Mesenchymal stem cell (in vitro differentiated cells and primary cell): ENCODE measurements around the gene JPH3.

ENCODE experiments used
- DNase-seq: peaks from one replicate; pipeline ENCODE4 v3.0.0-alpha.2; 2013
- H2AFZ ChIP-seq: one replicate; pipeline ENCODE4 v1.6.1; 2013; ENCODE audit warnings: low read depth, mild to moderate bottlenecking, control low read depth, inconsistent platforms, low read length, moderate library complexity
- H2AK5ac ChIP-seq: 2 replicates; pipeline ENCODE4 v1.6.1; 2013; ENCODE audit warnings: low read length, moderate library complexity, mild to moderate bottlenecking, inconsistent platforms; ENCODE audit not compliant: severe bottlenecking
- H2BK120ac ChIP-seq: one replicate; pipeline ENCODE4 v1.6.1; 2013; ENCODE audit warnings: low read depth, mild to moderate bottlenecking, inconsistent platforms, low read length, moderate library complexity
- H2BK12ac ChIP-seq, 2 experiments: one replicate each; pipeline ENCODE4 v1.6.1; 2013; ENCODE audit warnings: inconsistent platforms in 2 of 2, low read length in 2 of 2, mild to moderate bottlenecking in 2 of 2, moderate library complexity in 2 of 2, control low read depth in 1 of 2
- H2BK15ac ChIP-seq: one replicate; pipeline ENCODE4 v1.6.1; 2013; ENCODE audit warnings: mild to moderate bottlenecking, low read depth, inconsistent platforms; ENCODE audit not compliant: poor library complexity, severe bottlenecking
- H2BK5ac ChIP-seq: 2 replicates; pipeline ENCODE4 v1.6.1; 2013; ENCODE audit warnings: low read depth, mild to moderate bottlenecking, low read length, control low read depth, inconsistent platforms; ENCODE audit not compliant: poor library complexity, severe bottlenecking
- H3K14ac ChIP-seq, 2 experiments: one replicate each; pipeline ENCODE4 v1.6.1; 2013; ENCODE audit warnings: inconsistent platforms in 2 of 2, low read length in 2 of 2, control low read depth in 1 of 2, mild to moderate bottlenecking in 1 of 2, moderate library complexity in 1 of 2
- H3K18ac ChIP-seq, 2 experiments: one replicate each; pipeline ENCODE4 v1.6.1; 2013; ENCODE audit warnings: inconsistent platforms in 2 of 2, low read length in 2 of 2, control low read depth in 1 of 2, low read depth in 1 of 2, mild to moderate bottlenecking in 1 of 2
- H3K23ac ChIP-seq, 2 experiments: one replicate each; pipeline ENCODE4 v1.6.1; 2013; ENCODE audit warnings: inconsistent platforms in 2 of 2, low read length in 2 of 2, mild to moderate bottlenecking in 2 of 2, moderate library complexity in 2 of 2, control low read depth in 1 of 2
- H3K27ac ChIP-seq: 2 replicates; pipeline ENCODE4 v1.5.1; 2013; ENCODE audit warnings: mild to moderate bottlenecking, moderate library complexity, low read length, control low read depth, inconsistent platforms; ENCODE audit not compliant: poor library complexity, severe bottlenecking
- H3K27me3 ChIP-seq, 2 experiments: 2 replicates each; pipeline versions ENCODE4 v1.6.1 to v1.7.0; 2013; ENCODE audit warnings: low read length in 2 of 2, mild to moderate bottlenecking in 2 of 2, moderate library complexity in 2 of 2, control low read depth in 1 of 2, inconsistent platforms in 1 of 2; ENCODE audit not compliant: control insufficient read depth in 1 of 2, insufficient read depth in 1 of 2
- H3K36me3 ChIP-seq, 2 experiments: 2 replicates each; pipeline versions ENCODE4 v1.6.1 to v1.7.0; 2013; ENCODE audit warnings: low read length in 2 of 2, control low read depth in 1 of 2, inconsistent platforms in 1 of 2, low read depth in 1 of 2, mild to moderate bottlenecking in 1 of 2; ENCODE audit not compliant: insufficient read depth in 2 of 2, control insufficient read depth in 1 of 2
- H3K4ac ChIP-seq, 2 experiments: one replicate each; pipeline ENCODE4 v1.6.1; 2013; ENCODE audit warnings: inconsistent platforms in 2 of 2, low read length in 2 of 2, mild to moderate bottlenecking in 2 of 2, moderate library complexity in 2 of 2, control low read depth in 1 of 2, low read depth in 1 of 2
- H3K4me1 ChIP-seq: 2 replicates; pipeline ENCODE4 v1.6.1; 2013; ENCODE audit warnings: low read depth, low read length, control low read depth; ENCODE audit not compliant: control insufficient read depth, insufficient read depth
- H3K4me2 ChIP-seq: 2 replicates; pipeline ENCODE4 v1.6.1; 2013; ENCODE audit warnings: low read length, mild to moderate bottlenecking, inconsistent platforms; ENCODE audit not compliant: poor library complexity, severe bottlenecking
- H3K4me3 ChIP-seq, 2 experiments: 2 replicates each; pipeline versions ENCODE4 v1.5.1 to v1.7.0; 2013; ENCODE audit warnings: low read length in 2 of 2, mild to moderate bottlenecking in 2 of 2, control low read depth in 1 of 2, low read depth in 1 of 2; ENCODE audit not compliant: insufficient read depth in 1 of 2
- H3K79me1 ChIP-seq: replicated peaks from 2 replicates; pipeline ENCODE4 v1.6.1; 2013; ENCODE audit warnings: mild to moderate bottlenecking, control low read depth, low read length, inconsistent platforms; ENCODE audit not compliant: poor library complexity, severe bottlenecking
- H3K9ac ChIP-seq: 2 replicates; pipeline ENCODE4 v1.7.0; 2013; ENCODE audit warnings: mild to moderate bottlenecking, low read length, moderate library complexity
- H3K9me3 ChIP-seq: 2 replicates; pipeline ENCODE4 v1.7.0; 2013; ENCODE audit warnings: mild to moderate bottlenecking, low read length; ENCODE audit not compliant: control insufficient read depth
- H4K8ac ChIP-seq: one replicate; pipeline ENCODE4 v1.6.1; 2013; ENCODE audit warnings: inconsistent platforms, mild to moderate bottlenecking, low read length, moderate library complexity
- H4K91ac ChIP-seq: one replicate; pipeline ENCODE4 v1.6.1; 2013; ENCODE audit warnings: mild to moderate bottlenecking, low read length, inconsistent platforms
- WGBS: methylation state at CpG from one replicate; pipeline ENCODE4 v1.1.7; 2013; ENCODE audit warnings: mixed read lengths; 5-methylcytosine and 5-hydroxymethylcytosine counted together

The JPH3 gene

DNA sequence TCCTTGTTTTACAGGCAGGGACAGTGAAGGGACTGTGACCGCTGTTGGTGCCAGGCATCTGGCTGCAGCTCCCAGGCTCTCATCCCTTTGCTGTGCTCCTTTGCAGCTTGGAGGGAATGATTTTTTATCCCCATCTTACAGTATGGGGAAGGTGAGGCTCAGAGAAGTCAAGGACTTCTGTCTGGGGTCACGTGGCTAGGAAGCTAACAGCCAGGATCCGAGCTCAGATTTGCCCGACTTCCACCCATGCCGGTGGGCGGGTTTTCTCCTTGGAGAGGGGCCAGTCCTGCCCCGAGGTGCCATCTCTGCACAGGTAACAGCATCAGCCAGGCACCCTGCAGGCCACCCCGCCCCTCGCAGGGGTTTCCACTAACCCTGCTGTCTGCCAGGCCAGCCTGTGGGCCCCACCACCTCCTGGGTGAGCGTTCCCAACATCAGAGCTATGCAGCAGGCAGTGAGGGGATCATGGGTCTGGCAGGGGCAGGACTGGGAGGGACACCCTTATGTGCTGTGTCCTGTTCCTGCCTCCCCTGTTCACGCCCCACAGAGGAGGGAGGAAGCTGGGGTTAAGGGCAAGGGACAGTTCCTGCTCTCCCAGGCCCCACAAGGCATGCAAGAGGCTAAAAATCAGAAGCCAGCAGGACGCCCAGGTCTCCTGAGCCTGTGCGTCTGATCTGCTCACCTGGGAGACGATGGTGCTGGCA is 25.4 kb downstream of the JPH3 start:
- H2BK12ac ChIP-seq: no peak overlapping the region
- no peak overlapping the region for H2AK5ac ChIP-seq
- no peaks in the 10 kb centered on the region for H3K36me3 ChIP-seq
- H3K4me1 ChIP-seq: peaks cover 8% of the 10 kb centered on the region
- no peak overlapping the region for H3K9ac ChIP-seq
- H3K4ac ChIP-seq: no peak overlapping the region
- WGBS: 89% methylated on average over 14 of the region's 14 CpGs
- no peak overlapping the region for H4K8ac ChIP-seq
- no peak overlapping the region for H3K14ac ChIP-seq
- no peak overlapping the region for H2BK5ac ChIP-seq
- DNase-seq: no peak
- H2BK15ac ChIP-seq: peak overlapping the region; percentile 71
- H2AFZ ChIP-seq: no peak overlapping the region
- no peaks in the 10 kb centered on the region for H3K79me1 ChIP-seq
- H3K27me3 ChIP-seq: peaks cover 35 to 78% of the 10 kb centered on the region in 2 experiments
- H3K27ac ChIP-seq: no peak overlapping the region
- no peak overlapping the region for H3K18ac ChIP-seq
- H3K9me3 ChIP-seq: peaks cover 11% of the 10 kb centered on the region
- no peak overlapping the region for H3K4me2 ChIP-seq
- H3K23ac ChIP-seq: no peak overlapping the region
- no peak overlapping the region for H4K91ac ChIP-seq
- no peak overlapping the region for H3K4me3 ChIP-seq
- no peak overlapping the region for H2BK120ac ChIP-seq

DNA sequence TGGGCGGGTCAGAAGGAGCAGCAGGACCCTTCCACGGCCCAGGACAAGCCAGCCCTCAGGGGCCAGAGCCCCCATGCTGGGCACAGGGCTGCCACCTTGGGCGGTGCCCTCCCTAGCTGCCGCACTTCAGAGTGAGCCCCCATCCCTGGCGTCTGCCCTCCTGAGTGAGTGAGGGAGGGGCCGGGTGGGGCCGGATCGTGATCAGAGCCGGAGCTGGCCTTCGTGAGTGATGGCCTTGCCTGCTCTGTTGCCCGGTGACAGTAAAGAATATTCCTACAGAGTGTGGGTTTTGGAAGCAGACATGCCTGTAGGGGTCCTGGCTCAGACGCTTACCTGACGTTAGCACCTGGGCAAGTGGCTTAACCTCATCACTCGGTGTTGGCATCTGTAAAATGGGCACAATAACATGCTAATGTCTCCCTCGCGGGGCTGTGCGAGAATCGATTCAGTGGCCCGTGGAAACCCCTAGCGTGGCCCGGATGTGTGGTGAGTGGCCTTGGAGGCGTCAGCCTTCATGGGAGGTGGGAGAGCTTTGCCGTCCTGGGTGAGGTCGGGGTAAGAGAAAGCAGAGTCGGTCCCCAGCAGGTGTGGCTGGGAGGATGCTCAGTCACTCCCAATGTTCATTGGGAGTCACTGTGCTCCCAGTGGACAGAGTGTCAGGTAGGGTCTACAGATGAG is 26.1 kb downstream of the JPH3 start:
- no peak overlapping the region for H3K4me2 ChIP-seq
- 84% methylated on average over 25 of the region's 25 CpGs for WGBS

DNA sequence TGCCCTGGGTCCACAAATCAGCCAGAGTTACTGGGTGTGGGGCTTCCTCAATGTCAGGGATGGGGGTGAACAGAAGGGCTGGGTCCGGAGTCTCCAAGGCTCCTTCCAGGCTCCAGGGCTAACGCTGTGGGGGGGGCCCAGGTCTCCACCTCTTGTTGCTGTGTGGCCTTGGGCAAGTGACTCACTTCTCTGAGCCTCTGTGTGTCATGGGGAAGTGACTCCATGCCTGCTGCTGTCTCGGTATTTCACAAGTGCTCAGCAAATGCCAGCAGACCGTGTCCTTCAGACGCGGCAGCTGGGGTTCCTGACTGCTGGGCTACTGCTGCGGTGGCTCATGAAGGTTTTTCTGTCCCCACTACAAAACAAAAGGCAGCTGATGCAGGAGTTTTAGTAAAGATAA is 26.6 kb downstream of the JPH3 start:
- Histone ChIP-seq H2AK5ac (no peak overlapping the region), H2BK12ac (no peak overlapping the region), H2AFZ (no peak overlapping the region), H2BK15ac (no peak overlapping the region), H3K18ac (no peak overlapping the region), H3K14ac (no peak overlapping the region), H3K4me1 (peaks cover 8% of the 10 kb centered on the region), H3K4me3 (no peak overlapping the region), H3K4ac (no peak overlapping the region), H3K23ac (no peak overlapping the region), H3K27ac (no peak overlapping the region), H3K4me2 (no peak overlapping the region), H4K8ac (no peak overlapping the region), H2BK120ac (no peak overlapping the region), H3K27me3 (peaks cover 28 to 78% of the 10 kb centered on the region in 2 experiments), H2BK5ac (no peak overlapping the region), H3K9me3 (peaks cover 11% of the 10 kb centered on the region), H3K36me3 (no peaks in the 10 kb centered on the region), H4K91ac (no peak overlapping the region), H3K79me1 (no peaks in the 10 kb centered on the region), H3K9ac (no peak overlapping the region)
- 77% methylated on average over 6 of the region's 7 CpGs for WGBS
- DNase-seq: peak; percentile 50

More for the DNA sequence above, 26.1 kb downstream of the JPH3 start:
- Histone ChIP-seq H3K9ac (no peak overlapping the region), H2BK120ac (no peak overlapping the region), H2AK5ac (no peak overlapping the region), H4K91ac (no peak overlapping the region), H3K4ac (no peak overlapping the region), H4K8ac (no peak overlapping the region), H2BK5ac (no peak overlapping the region), H3K23ac (no peak overlapping the region), H3K14ac (no peak overlapping the region), H3K27ac (no peak overlapping the region), H2AFZ (no peak overlapping the region), H3K9me3 (peaks cover 11% of the 10 kb centered on the region), H3K27me3 (peaks cover 28 to 76% of the 10 kb centered on the region in 2 experiments), H3K4me3 (no peak overlapping the region), H3K4me1 (peaks cover 8% of the 10 kb centered on the region), H3K18ac (no peak overlapping the region), H2BK15ac (no peak overlapping the region), H3K36me3 (no peaks in the 10 kb centered on the region), H2BK12ac (no peak overlapping the region), H3K79me1 (no peaks in the 10 kb centered on the region)
- DNase-seq: no peak

DNA sequence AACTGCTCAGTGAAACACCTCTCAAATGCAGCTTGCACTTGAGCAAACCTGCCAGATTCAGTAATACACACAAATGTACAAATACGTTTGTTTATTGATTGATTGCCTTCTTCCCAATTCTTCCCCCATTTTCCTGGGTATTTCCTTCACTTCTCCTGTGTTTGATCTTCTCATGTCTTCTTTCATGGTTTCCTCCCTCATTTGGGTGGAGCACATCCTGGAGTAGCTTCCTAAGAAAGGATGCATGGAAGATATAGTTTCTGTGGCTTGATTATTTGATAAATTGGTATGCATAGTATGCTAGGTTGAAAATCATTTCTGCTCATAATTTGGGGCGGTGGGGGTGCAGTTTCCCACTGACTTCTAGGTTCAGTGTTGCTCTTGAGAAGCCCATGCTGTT is 28.8 kb downstream of the JPH3 start:
- 71% methylated on average over 2 of the region's 2 CpGs for WGBS
- no peak overlapping the region for H2BK120ac ChIP-seq
- H3K4ac ChIP-seq: no peak overlapping the region
- peaks cover 11% of the 10 kb centered on the region for H3K9me3 ChIP-seq
- no peak overlapping the region for H4K8ac ChIP-seq
- H2BK12ac ChIP-seq: no peak overlapping the region
- H2BK5ac ChIP-seq: no peak overlapping the region
- DNase-seq: no peak
- H3K9ac ChIP-seq: no peak overlapping the region
- no peak overlapping the region for H2AFZ ChIP-seq
- no peak overlapping the region for H3K23ac ChIP-seq
- H3K4me3 ChIP-seq: no peak overlapping the region
- H3K18ac ChIP-seq: no peak overlapping the region
- no peak overlapping the region for H3K14ac ChIP-seq
- H3K79me1 ChIP-seq: no peaks in the 10 kb centered on the region
- H2AK5ac ChIP-seq: no peak overlapping the region
- peaks cover 43 to 77% of the 10 kb centered on the region in 2 experiments for H3K27me3 ChIP-seq
- no peak overlapping the region for H3K27ac ChIP-seq
- H3K4me1 ChIP-seq: peaks cover 17% of the 10 kb centered on the region
- no peak overlapping the region for H2BK15ac ChIP-seq
- no peak overlapping the region for H3K4me2 ChIP-seq
- H4K91ac ChIP-seq: no peak overlapping the region
- H3K36me3 ChIP-seq: no peaks in the 10 kb centered on the region
